HepG2 (cell line): ENCODE results near the gene TK2. TPM values are rescaled to one million over a fixed set of nuclear protein-coding genes. Genes with fewer than 3 reads are reported as not detected.
A peak's percentile ranks its signal among the peaks of the same experiment; 100 is the strongest.

ENCODE experiments used
- AHR ChIP-seq: IDR thresholded peaks from 2 replicates; pipeline ENCODE4 v1.6.1; 2018; ENCODE audit warnings: missing genetic modification reagents, missing compliant biosample characterization
- HDAC6 ChIP-seq: fragments of 200-600 bp; sonication (generic); IDR thresholded peaks from 2 replicates; pipeline ENCODE4 v1.7.0; 2017; ENCODE audit warnings: mild to moderate bottlenecking, antibody characterized with exemption, low read length, low read depth
- HNRNPUL1 ChIP-seq: fragments of 200-400 bp; formaldehyde crosslinking; IDR thresholded peaks from 2 replicates; pipeline ENCODE4 v1.6.1; 2017; ENCODE audit warnings: low read depth, mild to moderate bottlenecking, low read length, moderate library complexity
- MBNL3 ChIP-seq: fragments of 250-450 bp; sonication (Bioruptor Pico); conservative IDR thresholded peaks from 2 replicates; pipeline ENCODE4 v1.8.0; 2022; ENCODE audit warnings: mild to moderate bottlenecking, inconsistent platforms
- NFIC ChIP-seq: IDR thresholded peaks from 2 replicates; pipeline ENCODE4 v1.6.1; 2012; ENCODE audit warnings: mild to moderate bottlenecking, low read length, inconsistent platforms
- NR2F1 ChIP-seq, 2 experiments: fragments of 450-650 bp in 1 of 2; formaldehyde crosslinking in 1 of 2; IDR thresholded peaks; 2 replicates each; pipeline versions ENCODE4 v1.5.0 to v1.6.1; 2016 to 2020; ENCODE audit warnings: mild to moderate bottlenecking in 1 of 2, missing compliant biosample characterization in 1 of 2, missing genetic modification reagents in 1 of 2, moderate library complexity in 1 of 2
- PLRG1 ChIP-seq: fragments of 450-650 bp; conservative IDR thresholded peaks from 2 replicates; pipeline ENCODE4 v1.6.1; 2016
- RFX1 ChIP-seq: fragments of 450-650 bp; IDR thresholded peaks from 2 replicates; pipeline ENCODE4 v1.6.1; 2017
- SMAD9 ChIP-seq: sonication (generic); formaldehyde crosslinking; IDR thresholded peaks from 2 replicates; pipeline ENCODE4 v1.5.1; 2020; ENCODE audit warnings: mild to moderate bottlenecking, missing genetic modification reagents
- SMYD3 ChIP-seq: sonication (generic); formaldehyde crosslinking; IDR thresholded peaks from 2 replicates; pipeline ENCODE4 v1.8.1; 2023; ENCODE audit warnings: mild to moderate bottlenecking, missing genetic modification reagents
- STAT5B ChIP-seq: sonication (generic); formaldehyde crosslinking; IDR thresholded peaks from 2 replicates; pipeline ENCODE4 v1.4.0; 2020; ENCODE audit warnings: missing genetic modification reagents
- SUZ12 ChIP-seq: fragments of 150-350 bp; IDR thresholded peaks from 2 replicates; pipeline ENCODE4 v1.6.1; 2014; ENCODE audit warnings: low read depth, low read length
- ZNF256 ChIP-seq: sonication (generic); formaldehyde crosslinking; conservative IDR thresholded peaks from 2 replicates; pipeline ENCODE4 v1.4.0; 2020; ENCODE audit warnings: missing genetic modification reagents
- ZNF460 ChIP-seq: sonication (generic); formaldehyde crosslinking; IDR thresholded peaks from 2 replicates; pipeline ENCODE4 v1.5.1; 2020; ENCODE audit warnings: missing genetic modification reagents, mild to moderate bottlenecking, borderline replicate concordance
- ZNF530 ChIP-seq: sonication (generic); formaldehyde crosslinking; IDR thresholded peaks from 2 replicates; pipeline ENCODE4 v1.5.0; 2020; ENCODE audit warnings: low read depth, mild to moderate bottlenecking, missing genetic modification reagents
- ZNF557 ChIP-seq: sonication (generic); formaldehyde crosslinking; IDR thresholded peaks from 2 replicates; pipeline ENCODE4 v1.4.0; 2020; ENCODE audit warnings: missing genetic modification reagents
- ZNF619 ChIP-seq: sonication (generic); formaldehyde crosslinking; IDR thresholded peaks from 2 replicates; pipeline ENCODE4 v1.4.0; 2020; ENCODE audit warnings: mild to moderate bottlenecking, missing genetic modification reagents
- ZNF850 ChIP-seq: sonication (generic); formaldehyde crosslinking; conservative IDR thresholded peaks from 2 replicates; pipeline ENCODE4 v1.9.0; 2021; ENCODE audit warnings: mild to moderate bottlenecking, missing genetic modification reagents
- ZSCAN21 ChIP-seq: sonication (generic); formaldehyde crosslinking; IDR thresholded peaks from 2 replicates; pipeline ENCODE4 v1.8.0; 2022; ENCODE audit warnings: mild to moderate bottlenecking, missing genetic modification reagents, moderate library complexity, borderline replicate concordance
- polyA plus RNA-seq, 8 experiments: library from polyadenylated mRNA; depleted of rRNA in 3 of 8; stranded (reverse) in 7 of 8; unstranded in 1 of 8; fragments of >200 nt; fragmentation: Illumina TruSeq in 4 of 8; extraction: Trizol in 4 of 8; gene quantifications; 2 replicates each; pipeline versions ENCODE4 v1.2.1 to v1.2.3, GENCODE V29; 2011 to 2016; ENCODE audit warnings: low read depth in 4 of 8, missing spikeins in 1 of 8, mixed read lengths in 1 of 8; ENCODE audit not compliant: insufficient read depth in 1 of 8
- total RNA-seq, 5 experiments: library from RNA; depleted of rRNA; stranded (reverse); fragments of >200 nt; fragmentation: Illumina TruSeq; extraction: Trizol; gene quantifications; 2 replicates each; pipeline ENCODE4 v1.2.3, GENCODE V29; 2016; ENCODE audit warnings: low read depth in 1 of 5
- TF ChIP-seq, protein P1 (sequence below): sonication (generic); formaldehyde crosslinking; IDR thresholded peaks from 2 replicates; pipeline ENCODE4 v1.8.1; 2023; ENCODE audit warnings: mild to moderate bottlenecking, missing genetic modification reagents
- TF ChIP-seq, protein P2 (sequence below): sonication (generic); formaldehyde crosslinking; IDR thresholded peaks from 2 replicates; pipeline ENCODE4 v1.4.0; 2020; ENCODE audit warnings: missing genetic modification reagents, borderline replicate concordance
- TF ChIP-seq, protein P3 (sequence below): sonication (generic); formaldehyde crosslinking; IDR thresholded peaks from 2 replicates; pipeline ENCODE4 v1.9.0; 2022; ENCODE audit warnings: low read depth, missing genetic modification reagents
- TF ChIP-seq, protein P4 (sequence below): sonication (generic); formaldehyde crosslinking; IDR thresholded peaks from 2 replicates; pipeline ENCODE4 v1.5.0; 2020; ENCODE audit warnings: missing genetic modification reagents, mild to moderate bottlenecking, borderline replicate concordance

Gene TK2
- total and polyA plus RNA-seq, 2 of the 13 experiments (the other 11 are each of a cell fraction or from before 2014, with no cell fraction given), result 18.7 to 21.0 TPM

DNA sequence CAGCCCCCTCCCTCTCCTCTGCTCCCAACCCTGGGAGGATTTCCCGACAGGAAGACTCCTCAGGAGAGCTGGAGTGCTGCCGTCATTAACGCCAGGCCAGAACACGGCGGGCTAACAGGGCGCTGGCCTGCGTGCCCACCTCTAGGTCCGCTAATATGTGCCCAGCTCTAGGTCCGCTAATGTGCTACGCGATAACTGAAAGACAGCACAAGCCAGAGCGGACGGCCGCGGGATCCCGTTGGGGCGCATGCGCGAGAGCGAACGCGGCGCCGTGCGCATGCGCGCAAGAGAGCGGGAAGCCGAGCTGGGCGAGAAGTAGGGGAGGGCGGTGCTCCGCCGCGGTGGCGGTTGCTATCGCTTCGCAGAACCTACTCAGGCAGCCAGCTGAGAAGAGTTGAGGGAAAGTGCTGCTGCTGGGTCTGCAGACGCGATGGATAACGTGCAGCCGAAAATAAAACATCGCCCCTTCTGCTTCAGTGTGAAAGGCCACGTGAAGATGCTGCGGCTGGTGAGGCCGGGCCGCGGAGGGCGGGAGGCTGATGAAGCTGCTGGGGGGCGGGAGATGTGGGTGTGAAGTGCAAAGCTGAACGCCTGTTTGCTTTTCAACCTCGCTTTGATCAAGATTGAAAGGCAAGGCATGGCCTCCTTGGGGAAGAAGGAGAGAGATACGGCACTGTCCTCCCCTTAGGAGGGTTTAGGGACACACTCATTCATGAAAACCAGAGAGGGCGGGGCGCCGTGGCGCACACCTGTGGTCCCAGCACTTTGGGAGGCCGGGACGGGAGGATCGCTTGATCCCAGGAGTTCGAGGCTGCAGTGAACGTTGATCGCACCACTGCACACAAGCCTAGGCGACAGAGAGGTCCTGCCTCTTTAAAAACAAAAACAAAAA, 2.6 kb upstream of the TK2 start, which contains the start of gene CKLF (continued):
- TF ChIP-seq, protein P1, sequence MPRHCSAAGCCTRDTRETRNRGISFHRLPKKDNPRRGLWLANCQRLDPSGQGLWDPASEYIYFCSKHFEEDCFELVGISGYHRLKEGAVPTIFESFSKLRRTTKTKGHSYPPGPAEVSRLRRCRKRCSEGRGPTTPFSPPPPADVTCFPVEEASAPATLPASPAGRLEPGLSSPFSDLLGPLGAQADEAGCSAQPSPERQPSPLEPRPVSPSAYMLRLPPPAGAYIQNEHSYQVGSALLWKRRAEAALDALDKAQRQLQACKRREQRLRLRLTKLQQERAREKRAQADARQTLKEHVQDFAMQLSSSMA, result peak; percentile 94; the same call in 1 of the 2 replicates
- TF ChIP-seq ZSCAN21 (peak; percentile 95), HNRNPUL1 (no peak), STAT5B (CRISPR knock-in tag) (peak; percentile 8; the same call in 1 of the 2 replicates), AHR (CRISPR knock-in tag) (peak; percentile 94), MBNL3 (no peak), ZNF530 (CRISPR knock-in tag) (peak; percentile 94), ZNF619 (CRISPR knock-in tag) (peak; percentile 96), PLRG1 (no peak), SMAD9 (CRISPR knock-in tag) (peak; percentile 99), HDAC6 (no peak), SUZ12 (no peak), NR2F1 (CRISPR knock-in tag; IDR thresholded peaks at IDR 0.05) (0 out of 4 replicates have a peak, but pooled peaks of 1 of the 2 experiments have one; percentile 29), SMYD3 (CRISPR knock-in tag) (peak; percentile 99), ZNF256 (peak; percentile 98), ZNF850 (no peak), ZNF557 (peak; percentile 99), NFIC (no peak), RFX1 (no peak), ZNF460 (CRISPR knock-in tag) (peak; percentile 10; the same call in 1 of the 2 replicates)
- TF ChIP-seq, protein P2, sequence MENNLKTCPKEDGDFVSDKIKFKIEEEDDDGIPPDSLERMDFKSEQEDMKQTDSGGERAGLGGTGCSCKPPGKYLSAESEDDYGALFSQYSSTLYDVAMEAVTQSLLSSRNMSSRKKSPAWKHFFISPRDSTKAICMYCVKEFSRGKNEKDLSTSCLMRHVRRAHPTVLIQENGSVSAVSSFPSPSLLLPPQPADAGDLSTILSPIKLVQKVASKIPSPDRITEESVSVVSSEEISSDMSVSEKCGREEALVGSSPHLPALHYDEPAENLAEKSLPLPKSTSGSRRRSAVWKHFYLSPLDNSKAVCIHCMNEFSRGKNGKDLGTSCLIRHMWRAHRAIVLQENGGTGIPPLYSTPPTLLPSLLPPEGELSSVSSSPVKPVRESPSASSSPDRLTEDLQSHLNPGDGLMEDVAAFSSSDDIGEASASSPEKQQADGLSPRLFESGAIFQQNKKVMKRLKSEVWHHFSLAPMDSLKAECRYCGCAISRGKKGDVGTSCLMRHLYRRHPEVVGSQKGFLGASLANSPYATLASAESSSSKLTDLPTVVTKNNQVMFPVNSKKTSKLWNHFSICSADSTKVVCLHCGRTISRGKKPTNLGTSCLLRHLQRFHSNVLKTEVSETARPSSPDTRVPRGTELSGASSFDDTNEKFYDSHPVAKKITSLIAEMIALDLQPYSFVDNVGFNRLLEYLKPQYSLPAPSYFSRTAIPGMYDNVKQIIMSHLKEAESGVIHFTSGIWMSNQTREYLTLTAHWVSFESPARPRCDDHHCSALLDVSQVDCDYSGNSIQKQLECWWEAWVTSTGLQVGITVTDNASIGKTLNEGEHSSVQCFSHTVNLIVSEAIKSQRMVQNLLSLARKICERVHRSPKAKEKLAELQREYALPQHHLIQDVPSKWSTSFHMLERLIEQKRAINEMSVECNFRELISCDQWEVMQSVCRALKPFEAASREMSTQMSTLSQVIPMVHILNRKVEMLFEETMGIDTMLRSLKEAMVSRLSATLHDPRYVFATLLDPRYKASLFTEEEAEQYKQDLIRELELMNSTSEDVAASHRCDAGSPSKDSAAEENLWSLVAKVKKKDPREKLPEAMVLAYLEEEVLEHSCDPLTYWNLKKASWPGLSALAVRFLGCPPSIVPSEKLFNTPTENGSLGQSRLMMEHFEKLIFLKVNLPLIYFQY (CRISPR knock-in tag), result peak; percentile 70; the same call in 1 of the 2 replicates
- TF ChIP-seq, protein P3, sequence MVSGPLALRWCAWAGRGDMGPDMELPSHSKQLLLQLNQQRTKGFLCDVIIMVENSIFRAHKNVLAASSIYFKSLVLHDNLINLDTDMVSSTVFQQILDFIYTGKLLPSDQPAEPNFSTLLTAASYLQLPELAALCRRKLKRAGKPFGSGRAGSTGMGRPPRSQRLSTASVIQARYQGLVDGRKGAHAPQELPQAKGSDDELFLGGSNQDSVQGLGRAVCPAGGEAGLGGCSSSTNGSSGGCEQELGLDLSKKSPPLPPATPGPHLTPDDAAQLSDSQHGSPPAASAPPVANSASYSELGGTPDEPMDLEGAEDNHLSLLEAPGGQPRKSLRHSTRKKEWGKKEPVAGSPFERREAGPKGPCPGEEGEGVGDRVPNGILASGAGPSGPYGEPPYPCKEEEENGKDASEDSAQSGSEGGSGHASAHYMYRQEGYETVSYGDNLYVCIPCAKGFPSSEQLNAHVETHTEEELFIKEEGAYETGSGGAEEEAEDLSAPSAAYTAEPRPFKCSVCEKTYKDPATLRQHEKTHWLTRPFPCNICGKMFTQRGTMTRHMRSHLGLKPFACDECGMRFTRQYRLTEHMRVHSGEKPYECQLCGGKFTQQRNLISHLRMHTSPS, result peak; percentile 81
- TF ChIP-seq, protein P4, sequence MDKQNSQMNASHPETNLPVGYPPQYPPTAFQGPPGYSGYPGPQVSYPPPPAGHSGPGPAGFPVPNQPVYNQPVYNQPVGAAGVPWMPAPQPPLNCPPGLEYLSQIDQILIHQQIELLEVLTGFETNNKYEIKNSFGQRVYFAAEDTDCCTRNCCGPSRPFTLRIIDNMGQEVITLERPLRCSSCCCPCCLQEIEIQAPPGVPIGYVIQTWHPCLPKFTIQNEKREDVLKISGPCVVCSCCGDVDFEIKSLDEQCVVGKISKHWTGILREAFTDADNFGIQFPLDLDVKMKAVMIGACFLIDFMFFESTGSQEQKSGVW (CRISPR knock-in tag), result peak; percentile 94; the same call in 1 of the 2 replicates
